ENCODE data around the gene NEK7.
A peak's percentile ranks its signal among the peaks of the same experiment; 100 is the strongest.
"Not testable (repeated sequence)": the region's sequence is repeated elsewhere in the genome, so short reads cannot be mapped to it uniquely, and the experiment has no call there.

Gene NEK7

DNA sequence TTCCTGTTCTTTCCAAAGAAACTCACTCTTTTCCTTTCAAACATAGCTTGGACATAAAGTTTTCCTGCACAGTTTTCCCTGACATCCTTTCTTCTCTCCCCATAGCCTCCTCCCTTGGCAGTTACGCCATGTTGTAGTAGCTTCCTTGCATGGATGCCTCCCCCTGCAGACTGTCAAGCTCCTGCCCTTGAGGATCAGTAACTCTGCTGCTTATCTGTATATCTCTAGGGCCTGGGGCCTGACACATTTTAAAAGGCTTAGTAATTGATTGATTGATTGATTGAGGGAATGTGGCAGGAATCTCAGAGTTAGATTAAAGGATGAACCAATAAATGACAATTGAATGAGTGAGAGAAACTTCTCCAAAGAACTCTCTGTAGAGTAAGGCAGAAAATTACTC is 143.7 kb downstream of the NEK7 start:
- Histone ChIP-seq H3K9me3 (no peaks in the 10 kb centered on the region), H3K36me3 (peaks cover 31% of the 10 kb centered on the region)
- TF ChIP-seq CTCF (IDR thresholded peaks at IDR 0.05) = no peak

DNA sequence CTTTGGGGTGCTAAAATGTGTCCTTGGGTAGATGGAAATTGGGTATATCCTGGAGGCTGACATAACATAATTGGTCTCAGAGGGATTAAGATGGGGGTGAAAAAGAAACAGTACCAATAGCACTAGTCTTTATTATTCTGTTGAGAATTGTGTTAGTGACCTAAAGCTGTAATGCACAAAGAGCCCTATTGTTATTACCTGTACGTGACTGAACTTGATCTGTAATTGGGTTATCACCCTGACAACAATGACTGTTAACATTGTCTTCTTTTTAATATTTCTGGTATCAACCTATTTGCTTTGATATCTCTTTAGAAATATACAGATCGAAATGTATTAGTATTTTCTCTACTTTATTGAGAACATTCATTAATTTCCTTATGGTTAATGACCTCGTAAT is 147.6 kb downstream of the NEK7 start:
- Histone ChIP-seq H3K4me3 (ENCODE audit: low read depth in 1 of 2, low read length in 1 of 2) (no peak overlapping the region), H3K27ac (no peak overlapping the region), H3K27me3 (no peaks in the 10 kb centered on the region), H3K36me3 (peaks cover 6% of the 10 kb centered on the region), H3K9me3 (no peaks in the 10 kb centered on the region), H3K4me1 (ENCODE audit: control insufficient read depth in 1 of 2, insufficient read depth in 1 of 2, low read depth in 1 of 2, low read length in 1 of 2) (no peaks in the 10 kb centered on the region)
- no peak for TF ChIP-seq CTCF (IDR thresholded peaks at IDR 0.05)

More for the DNA sequence above, 143.7 kb downstream of the NEK7 start:
- H3K4me1 ChIP-seq (ENCODE audit: control insufficient read depth in 1 of 2, insufficient read depth in 1 of 2, low read depth in 1 of 2, low read length in 1 of 2) = no peaks in the 10 kb centered on the region
- no peak overlapping the region for H3K4me3 ChIP-seq (ENCODE audit: low read depth in 1 of 2, low read length in 1 of 2)
- no peaks in the 10 kb centered on the region for H3K27me3 ChIP-seq
- no peak overlapping the region for H3K27ac ChIP-seq

GRCh38 chr1:198314817-198315216 is 158.0 kb downstream of the NEK7 start:
- H3K4me3 ChIP-seq (ENCODE audit: low read depth in 1 of 2, low read length in 1 of 2); H3K4me1 ChIP-seq (ENCODE audit: control insufficient read depth in 1 of 2, insufficient read depth in 1 of 2, low read depth in 1 of 2, low read length in 1 of 2); H3K36me3 ChIP-seq; H3K27ac ChIP-seq; H3K27me3 ChIP-seq; H3K9me3 ChIP-seq: not testable (repeated sequence)

- H3K4me1 ChIP-seq (ENCODE audit: control insufficient read depth in 1 of 2, insufficient read depth in 1 of 2, low read depth in 1 of 2, low read length in 1 of 2); H3K36me3 ChIP-seq: not testable (repeated sequence)
Observed at GRCh38 chr1:198315331-198315730, 158.5 kb downstream of the NEK7 start.

DNA sequence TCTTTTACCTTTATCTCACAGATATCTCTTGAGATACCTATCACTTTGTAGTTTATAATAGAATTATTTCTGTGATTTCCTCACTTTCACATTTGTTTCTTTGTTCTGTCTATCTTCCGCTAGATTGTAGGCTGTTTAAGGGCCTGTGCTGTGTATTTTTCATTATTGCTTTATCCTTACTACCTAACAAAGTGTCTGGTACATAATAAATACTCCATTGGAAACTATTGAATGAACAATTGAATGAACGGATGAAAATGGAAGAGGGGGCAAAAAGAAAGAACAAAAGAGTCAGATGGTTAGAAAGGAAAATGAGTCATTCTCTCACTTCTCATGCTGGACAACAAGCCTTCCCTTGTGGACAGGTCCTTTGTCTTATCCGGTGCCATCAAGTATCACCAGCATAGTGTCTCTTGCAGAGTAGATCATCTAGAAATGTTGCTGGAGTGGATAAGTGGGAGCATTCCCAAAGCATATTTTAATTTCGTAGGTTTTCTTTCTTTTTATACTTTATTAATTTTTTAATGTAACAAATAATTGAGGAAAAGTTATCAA is 159.8 kb downstream of the NEK7 start:
- no peaks in the 10 kb centered on the region for H3K36me3 ChIP-seq
- no peaks in the 10 kb centered on the region for H3K9me3 ChIP-seq
- no peak for TF ChIP-seq CTCF (IDR thresholded peaks at IDR 0.05)
- H3K27me3 ChIP-seq = no peaks in the 10 kb centered on the region
- H3K4me3 ChIP-seq (ENCODE audit: low read depth in 1 of 2, low read length in 1 of 2) = no peak overlapping the region
- H3K4me1 ChIP-seq (ENCODE audit: control insufficient read depth in 1 of 2, insufficient read depth in 1 of 2, low read depth in 1 of 2, low read length in 1 of 2) = peaks cover 7 to 13% of the 10 kb centered on the region in 2 experiments
- H3K27ac ChIP-seq = no peak overlapping the region

More at GRCh38 chr1:198315331-198315730, 158.5 kb downstream of the NEK7 start:
- H3K27ac ChIP-seq; H3K27me3 ChIP-seq; H3K9me3 ChIP-seq; H3K4me3 ChIP-seq (ENCODE audit: low read depth in 1 of 2, low read length in 1 of 2): not testable (repeated sequence)

- no peak for TF ChIP-seq CTCF (IDR thresholded peaks at IDR 0.05)
Observed at GRCh38 chr1:198318085-198318484, 161.3 kb downstream of the NEK7 start.

DNA sequence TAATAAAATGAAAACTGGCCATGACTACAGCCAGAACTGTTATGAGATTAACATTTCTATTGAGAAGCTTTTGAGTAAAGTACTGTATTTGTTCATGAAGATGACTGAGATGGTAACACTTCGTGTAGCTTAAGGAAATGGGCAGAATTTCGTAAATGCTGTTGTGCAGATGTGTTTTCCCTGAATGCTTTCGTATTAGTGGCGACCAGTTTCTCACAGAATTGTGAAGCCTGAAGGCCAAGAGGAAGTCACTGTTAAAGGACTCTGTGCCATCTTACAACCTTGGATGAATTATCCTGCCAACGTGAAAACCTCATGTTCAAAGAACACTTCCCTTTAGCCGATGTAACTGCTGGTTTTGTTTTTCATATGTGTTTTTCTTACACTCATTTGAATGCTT is 164.0 kb downstream of the NEK7 start:
- TF ChIP-seq CTCF (IDR thresholded peaks at IDR 0.05) = no peak
- H3K27me3 ChIP-seq = no peaks in the 10 kb centered on the region
- H3K4me1 ChIP-seq (ENCODE audit: control insufficient read depth in 1 of 2, insufficient read depth in 1 of 2, low read depth in 1 of 2, low read length in 1 of 2) = peaks cover 7 to 15% of the 10 kb centered on the region in 2 experiments
- H3K36me3 ChIP-seq = no peaks in the 10 kb centered on the region
- H3K27ac ChIP-seq = peak overlapping the region; percentile 52
- H3K9me3 ChIP-seq = no peaks in the 10 kb centered on the region
- no peak overlapping the region for H3K4me3 ChIP-seq (ENCODE audit: low read depth in 1 of 2, low read length in 1 of 2)

More at GRCh38 chr1:198318085-198318484, 161.3 kb downstream of the NEK7 start:
- Histone ChIP-seq H3K4me1 (ENCODE audit: control insufficient read depth in 1 of 2, insufficient read depth in 1 of 2, low read depth in 1 of 2, low read length in 1 of 2) (peaks cover 7 to 15% of the 10 kb centered on the region in 2 experiments), H3K27ac (peak overlapping the region; percentile 7), H3K9me3 (no peaks in the 10 kb centered on the region), H3K36me3 (no peaks in the 10 kb centered on the region), H3K27me3 (no peaks in the 10 kb centered on the region), H3K4me3 (ENCODE audit: low read depth in 1 of 2, low read length in 1 of 2) (no peak overlapping the region)
